GM13977 (cell line): ENCODE measurements around the gene NPFFR2.

Experiments used
- DNase-seq: peaks from one replicate; pipeline ENCODE4 v3.0.0; 2012; ENCODE audit warnings: low spot score
- in situ Hi-C: fragments of 300-500 bp; cut with MboI; formaldehyde crosslinking; loops from one replicate; pipeline ENCODE4 v1.12.0; 2022; ENCODE audit warnings: low sequenced_read_pairs, low pct_unique_long_range_greater_than_20kb, mixed read lengths, inconsistent platforms; ENCODE audit not compliant: unreplicated experiment
- TF ChIP-seq, protein P1 (sequence below): IDR thresholded peaks from 2 replicates; pipeline ENCODE4 v1.5.1; 2012; ENCODE audit warnings: mild to moderate bottlenecking, control low read depth; ENCODE audit not compliant: insufficient read depth; ENCODE audit errors: extremely low read depth, missing control alignments

NPFFR2 gene

DNA sequence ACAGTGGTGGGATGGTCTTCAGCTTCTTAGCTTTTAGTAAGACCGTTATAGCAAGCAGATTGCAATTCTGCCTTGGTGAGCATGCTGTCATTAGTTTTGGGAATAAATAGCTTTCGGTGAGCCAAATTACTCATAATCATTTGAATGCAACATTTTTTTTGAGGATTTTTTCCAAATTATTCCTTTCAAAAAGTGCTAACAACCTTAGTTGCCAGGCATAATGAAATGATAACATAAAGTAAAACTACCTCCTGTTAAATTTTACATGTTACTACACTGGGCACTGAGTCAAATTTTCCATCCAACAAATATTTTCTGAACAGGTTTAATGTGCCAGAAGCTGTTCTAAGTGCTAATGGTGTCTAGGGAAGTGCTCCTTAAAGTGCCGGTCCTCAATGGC is 15.8 kb upstream of the NPFFR2 start:
- TF ChIP-seq, protein P1, sequence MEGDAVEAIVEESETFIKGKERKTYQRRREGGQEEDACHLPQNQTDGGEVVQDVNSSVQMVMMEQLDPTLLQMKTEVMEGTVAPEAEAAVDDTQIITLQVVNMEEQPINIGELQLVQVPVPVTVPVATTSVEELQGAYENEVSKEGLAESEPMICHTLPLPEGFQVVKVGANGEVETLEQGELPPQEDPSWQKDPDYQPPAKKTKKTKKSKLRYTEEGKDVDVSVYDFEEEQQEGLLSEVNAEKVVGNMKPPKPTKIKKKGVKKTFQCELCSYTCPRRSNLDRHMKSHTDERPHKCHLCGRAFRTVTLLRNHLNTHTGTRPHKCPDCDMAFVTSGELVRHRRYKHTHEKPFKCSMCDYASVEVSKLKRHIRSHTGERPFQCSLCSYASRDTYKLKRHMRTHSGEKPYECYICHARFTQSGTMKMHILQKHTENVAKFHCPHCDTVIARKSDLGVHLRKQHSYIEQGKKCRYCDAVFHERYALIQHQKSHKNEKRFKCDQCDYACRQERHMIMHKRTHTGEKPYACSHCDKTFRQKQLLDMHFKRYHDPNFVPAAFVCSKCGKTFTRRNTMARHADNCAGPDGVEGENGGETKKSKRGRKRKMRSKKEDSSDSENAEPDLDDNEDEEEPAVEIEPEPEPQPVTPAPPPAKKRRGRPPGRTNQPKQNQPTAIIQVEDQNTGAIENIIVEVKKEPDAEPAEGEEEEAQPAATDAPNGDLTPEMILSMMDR, result no peak
- DNase-seq, result no peak
- in situ Hi-C loops, result no loop called here

DNA sequence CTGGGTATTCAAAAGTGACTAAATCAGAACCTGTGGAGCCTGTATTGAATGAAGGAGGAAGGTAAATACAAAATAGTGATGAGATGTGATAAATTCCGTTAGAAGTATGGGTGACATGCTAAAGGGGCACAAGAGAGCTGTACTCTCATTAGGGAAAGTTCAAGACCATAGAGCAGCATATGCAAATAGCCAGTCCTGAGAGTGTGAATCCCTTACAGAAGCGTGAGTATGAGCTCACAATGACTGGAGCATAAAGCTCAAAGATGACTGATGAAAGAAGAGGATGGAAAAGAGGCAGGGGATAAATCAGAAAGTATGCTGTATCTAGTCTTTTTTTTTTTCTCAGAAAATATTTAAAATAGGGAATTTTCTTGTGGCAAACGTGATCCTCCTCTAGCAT is 12.1 kb upstream of the NPFFR2 start:
- DNase-seq, result no peak
- in situ Hi-C loops, result no loop called here
- TF ChIP-seq, protein P1, result no peak

DNA sequence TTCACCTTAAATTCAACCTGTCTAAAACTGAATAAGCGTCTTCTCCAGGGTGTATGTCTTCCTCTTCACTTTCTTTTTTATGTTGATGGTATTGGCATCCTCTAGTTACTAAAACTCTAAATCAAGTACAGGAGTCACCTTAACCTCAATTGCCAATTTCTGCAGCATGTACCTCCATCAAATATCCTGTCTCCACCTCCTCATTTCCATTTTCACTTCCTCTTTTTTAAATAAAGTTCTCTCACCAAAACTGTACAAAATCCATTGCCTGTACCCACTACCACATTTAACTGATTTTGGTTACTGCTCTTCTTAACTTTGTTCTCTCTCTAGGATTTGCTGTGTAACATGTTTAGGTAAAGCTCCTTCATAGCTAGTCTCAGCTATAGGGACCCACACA is 9.2 kb upstream of the NPFFR2 start:
- TF ChIP-seq, protein P1, result no peak
- no peak for DNase-seq
- in situ Hi-C loops, result no loop called here

DNA sequence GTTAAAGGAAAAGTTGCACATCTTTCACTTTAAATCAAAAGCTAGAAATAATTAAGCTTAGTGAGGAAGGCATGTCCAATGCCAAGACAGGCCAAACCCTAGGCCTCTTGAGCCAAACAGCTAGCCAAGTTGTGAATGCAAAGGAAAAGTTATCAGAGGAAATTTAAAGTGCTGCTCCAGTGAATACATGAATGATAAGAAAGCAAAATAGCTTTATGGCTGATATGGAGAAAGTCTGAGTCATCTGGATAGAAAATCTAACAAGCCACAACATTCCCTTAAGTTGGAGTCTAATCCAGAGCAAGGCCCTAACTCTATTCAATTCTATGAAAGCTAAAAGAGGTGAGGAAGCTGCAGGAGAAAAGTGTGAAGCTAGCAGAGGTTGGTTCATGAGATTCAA is 23.8 kb downstream of the NPFFR2 start:
- in situ Hi-C loops, result no loop called here
- TF ChIP-seq, protein P1, result no peak
- DNase-seq, result no peak

DNA sequence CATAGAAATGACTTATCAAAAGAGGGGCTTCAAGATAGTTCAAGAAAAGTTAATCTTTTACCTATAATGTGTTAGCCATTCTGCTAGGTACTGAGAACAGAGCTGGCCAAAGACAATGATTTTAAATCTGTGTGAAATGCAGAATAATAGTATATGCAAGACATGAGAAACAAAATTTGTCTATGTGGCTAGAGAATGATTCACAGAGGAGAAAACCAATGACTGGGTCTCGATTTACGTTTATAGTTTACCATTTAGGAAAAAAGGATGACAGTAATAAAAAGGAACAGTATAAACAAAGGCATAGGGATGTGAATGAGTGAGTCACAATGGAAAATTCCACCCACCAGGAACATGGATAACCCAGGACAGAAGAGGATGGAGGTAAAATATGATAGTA is 31.9 kb downstream of the NPFFR2 start:
- no peak for DNase-seq
- TF ChIP-seq, protein P1, result no peak
- in situ Hi-C loops, result no loop called here

DNA sequence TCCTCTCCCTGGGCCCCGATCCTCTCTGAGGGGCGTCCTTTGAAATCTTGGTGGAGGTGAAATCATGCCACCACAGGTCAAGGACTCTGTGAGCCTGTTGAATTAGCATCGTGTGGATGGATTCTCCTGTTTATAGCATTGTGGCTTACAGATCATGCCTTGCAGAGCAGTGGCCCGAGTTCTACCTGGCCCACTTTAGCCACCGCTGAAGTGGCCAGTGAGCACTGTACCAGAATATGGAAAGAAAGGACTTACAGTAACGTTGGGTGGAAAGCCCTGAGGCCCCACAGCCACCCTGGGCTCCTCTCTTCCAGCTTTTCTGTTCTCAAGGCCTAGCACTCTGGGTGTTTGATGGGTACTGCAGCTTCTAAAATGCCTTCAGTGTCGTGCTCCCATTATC is 35.3 kb downstream of the NPFFR2 start:
- TF ChIP-seq, protein P1, result no peak
- no peak for DNase-seq
- in situ Hi-C loops, result no loop called here

DNA sequence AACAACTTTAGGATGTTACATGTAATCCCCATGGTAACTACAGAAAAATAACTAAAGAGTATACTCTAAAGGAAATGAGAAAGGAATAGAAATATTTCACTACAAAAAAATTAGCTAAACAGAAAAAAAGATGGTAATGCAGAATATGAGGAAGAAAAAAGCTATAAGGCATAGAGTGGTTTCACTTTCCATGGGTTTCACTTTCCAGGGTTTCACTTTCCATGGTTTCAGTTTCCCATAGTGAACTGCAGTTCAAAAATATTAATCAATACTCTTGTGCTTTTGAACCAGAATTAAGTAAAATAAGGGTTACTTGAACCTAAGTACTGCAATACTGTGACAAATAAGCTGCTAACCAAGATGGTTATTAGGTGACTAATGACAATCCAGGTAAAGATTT is 42.0 kb downstream of the NPFFR2 start:
- TF ChIP-seq, protein P1, result no peak
- in situ Hi-C loops, result no loop called here
- DNase-seq, result no peak
